NCI-H345 (cell line): ENCODE data around the gene ADAMTSL2.

ENCODE experiments used
- DNase-seq: peaks from one replicate; lab custom pipeline; 2025; lab: John Stamatoyannopoulos, UW

ADAMTSL2 gene

DNA sequence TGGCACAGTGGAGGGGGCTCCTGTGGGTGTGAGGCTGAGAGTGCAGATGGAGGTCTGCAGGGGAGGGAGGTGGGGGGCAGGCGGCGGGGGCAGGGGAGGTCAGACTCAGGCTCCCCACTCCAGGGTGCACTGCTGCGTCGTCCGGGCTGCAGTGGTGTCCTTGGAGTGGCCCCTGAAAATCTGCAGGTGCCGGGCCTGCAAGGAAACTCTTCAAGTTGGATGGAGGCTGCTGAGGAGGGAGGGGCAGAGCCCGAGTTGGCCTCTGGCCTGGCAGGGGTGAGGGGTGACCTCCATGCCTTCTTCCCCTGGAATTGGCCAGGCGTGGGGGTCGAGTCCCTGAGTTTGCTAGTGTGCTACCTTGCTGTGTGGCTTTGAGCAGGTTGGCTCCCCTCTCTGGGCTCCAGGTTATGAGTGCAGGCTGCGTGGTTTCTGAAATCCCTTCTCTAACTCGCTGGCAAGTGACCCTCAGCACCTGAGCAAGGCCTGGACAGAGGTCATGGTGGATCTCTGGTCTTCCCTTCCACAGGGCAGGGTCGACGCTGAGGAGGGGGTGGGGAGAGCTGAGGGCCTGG, 888 bp downstream of the ADAMTSL2 start:
- no peak for DNase-seq

DNA sequence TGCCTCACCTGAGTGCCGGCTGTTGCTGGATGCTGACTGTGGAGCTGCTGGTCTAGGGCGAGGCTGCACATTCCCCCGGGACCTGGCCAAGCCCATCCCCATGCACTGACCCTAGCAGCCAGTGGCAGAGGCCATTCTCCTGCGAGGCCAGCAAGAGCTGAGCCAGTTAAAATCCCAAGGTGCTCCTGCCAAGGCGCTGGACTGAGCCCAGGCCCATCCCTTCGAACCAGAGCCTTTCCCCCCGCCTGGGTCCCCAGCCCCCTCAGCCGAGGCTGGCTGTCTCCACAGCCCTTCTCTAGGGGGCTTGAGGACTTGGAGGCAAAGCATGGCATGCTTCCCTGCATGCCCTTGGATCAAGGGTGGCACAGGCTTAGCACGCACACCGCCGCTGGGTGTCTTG, 1.6 kb downstream of the ADAMTSL2 start:
- no peak for DNase-seq

- no peak for DNase-seq
These were observed 2.0 kb downstream of the ADAMTSL2 start for GRCh38 chr9:133536536-133536935.

DNA sequence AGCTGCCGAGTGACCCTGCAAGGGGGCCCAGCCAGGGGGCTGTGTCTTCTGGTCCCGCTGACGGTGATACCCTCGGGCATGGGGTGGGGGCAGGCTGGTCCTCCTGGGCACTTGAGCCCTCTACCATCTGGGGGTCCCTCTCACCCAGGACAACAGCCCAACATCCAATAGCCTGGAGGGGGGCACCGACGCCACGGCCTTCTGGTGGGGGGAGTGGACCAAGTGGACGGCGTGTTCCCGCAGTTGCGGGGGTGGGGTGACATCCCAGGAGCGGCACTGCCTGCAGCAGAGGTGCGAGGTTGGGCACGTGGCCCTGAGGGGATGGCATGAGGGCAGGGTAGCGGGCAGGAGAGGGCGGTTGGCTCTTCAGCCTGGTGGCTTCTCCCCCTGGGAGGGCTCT, 2.8 kb downstream of the ADAMTSL2 start:
- DNase-seq, result no peak

DNA sequence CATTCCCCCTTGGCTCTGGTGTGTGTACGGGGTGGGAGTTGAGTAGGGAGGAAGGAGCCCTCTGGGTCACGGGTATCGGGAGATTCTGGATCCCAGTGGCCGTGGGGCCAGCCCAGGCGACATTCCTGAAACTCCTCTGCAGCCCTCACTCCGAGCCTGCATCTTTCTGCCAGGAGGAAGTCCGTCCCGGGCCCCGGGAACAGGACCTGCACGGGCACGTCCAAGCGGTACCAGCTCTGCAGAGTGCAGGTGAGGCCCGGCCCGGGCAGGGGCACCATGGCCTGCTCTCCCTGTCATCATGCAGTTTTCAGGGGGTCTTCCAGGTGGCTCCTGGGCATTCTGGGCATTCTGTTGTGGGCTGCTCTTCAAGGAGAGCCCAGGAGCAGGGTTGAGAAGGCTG, 3.7 kb downstream of the ADAMTSL2 start:
- no peak for DNase-seq

DNA sequence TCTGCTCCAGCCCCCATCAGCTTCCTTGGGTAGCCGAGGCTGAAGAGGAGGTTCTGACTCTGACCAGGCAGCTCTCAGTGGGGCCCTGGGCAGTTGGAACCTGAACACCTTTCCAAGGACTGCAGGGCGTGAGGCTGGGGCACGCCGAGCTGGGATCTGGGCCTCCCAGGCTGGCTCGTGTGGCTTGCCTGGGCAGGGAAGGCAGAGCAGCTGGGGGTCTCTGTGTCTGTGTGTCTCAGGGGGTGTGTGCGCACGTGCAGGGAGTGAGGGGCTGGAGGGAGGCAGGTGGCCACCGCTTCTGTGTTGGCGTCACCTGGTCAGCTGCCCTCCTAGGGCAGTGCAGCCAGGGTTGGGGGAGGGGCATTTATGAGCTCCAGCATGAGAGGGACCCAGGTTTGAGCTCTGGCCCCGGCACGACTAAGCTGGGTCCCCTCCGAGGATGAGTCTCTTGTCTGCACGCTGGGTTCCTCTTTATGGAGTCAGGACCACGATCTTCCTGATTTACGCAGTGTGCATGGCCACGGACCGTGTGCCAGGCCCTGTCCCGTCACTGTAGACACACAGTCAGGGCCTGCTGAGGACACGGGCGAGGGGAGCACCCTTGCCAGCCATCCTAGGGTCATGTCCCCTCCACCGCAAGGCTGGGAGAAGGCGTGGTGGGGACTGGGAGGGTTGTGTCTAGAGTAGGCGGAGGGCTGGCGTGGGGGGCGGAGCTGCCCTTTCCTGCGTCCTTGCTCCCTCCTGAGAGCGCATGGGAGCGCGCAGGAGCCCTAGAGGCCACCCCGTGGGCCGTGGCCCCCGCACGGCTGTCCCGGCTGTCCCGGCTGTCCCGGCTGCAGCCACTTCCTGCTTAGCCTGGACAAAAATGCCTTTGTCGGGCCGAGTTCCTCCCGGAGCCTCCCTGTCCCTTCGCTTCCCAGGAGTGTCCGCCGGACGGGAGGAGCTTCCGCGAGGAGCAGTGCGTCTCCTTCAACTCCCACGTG, 4.6 kb downstream of the ADAMTSL2 start:
- no peak for DNase-seq

DNA sequence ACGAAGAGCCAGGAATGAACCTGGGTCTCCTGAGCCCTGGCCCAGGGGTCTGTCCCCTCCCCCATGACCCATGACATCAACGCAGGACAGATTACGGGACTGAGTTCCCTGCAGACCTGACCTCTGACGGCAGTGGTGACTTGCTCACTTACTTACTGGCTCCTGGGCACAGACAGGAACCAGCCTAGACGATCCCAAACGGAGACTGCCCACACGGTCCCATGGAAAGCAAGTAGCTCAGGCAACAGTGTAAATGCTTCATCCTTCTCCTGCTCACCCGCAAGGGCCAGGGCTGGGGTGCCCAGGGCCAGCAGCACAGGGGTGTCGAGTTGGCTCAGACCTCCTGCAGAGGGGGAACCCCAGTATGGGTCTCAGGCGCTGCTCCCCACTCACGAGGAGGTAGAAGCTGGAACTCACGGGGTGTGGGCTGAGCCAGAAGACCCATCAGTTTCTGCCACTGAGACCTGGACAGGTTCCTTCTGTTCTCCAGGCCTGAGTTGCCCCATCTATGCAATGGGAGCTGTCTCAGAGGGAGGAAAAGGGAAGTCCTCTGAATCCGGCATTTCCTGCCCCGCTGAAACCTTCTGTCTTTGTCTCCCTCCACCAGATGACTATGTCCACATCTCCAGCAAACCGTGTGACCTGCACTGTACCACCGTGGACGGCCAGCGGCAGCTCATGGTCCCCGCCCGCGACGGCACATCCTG, 5.6 kb downstream of the ADAMTSL2 start:
- DNase-seq, result no peak

GRCh38 chr9:133540698-133541025, 6.2 kb downstream of the ADAMTSL2 start:
- no peak for DNase-seq

DNA sequence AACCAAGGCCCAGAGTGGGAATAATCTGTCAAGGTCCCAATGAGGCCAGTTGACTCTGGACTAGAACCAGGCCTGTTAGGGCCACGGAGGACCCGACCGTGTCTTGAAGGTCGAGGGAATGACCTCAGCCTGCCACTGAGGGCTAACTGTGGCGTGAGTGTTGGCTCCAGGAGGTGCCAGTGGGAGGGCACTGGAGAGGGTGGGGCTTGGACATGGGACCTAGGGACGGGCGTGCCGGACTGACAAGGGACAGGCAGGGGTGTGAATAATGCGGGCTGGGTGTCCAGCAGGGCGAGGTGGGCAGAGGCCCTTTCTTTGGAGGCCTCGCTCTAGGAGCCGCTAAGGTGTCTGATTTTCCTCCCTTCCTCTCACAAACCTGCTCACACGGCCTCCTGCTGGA, 7.5 kb downstream of the ADAMTSL2 start:
- no peak for DNase-seq

DNA sequence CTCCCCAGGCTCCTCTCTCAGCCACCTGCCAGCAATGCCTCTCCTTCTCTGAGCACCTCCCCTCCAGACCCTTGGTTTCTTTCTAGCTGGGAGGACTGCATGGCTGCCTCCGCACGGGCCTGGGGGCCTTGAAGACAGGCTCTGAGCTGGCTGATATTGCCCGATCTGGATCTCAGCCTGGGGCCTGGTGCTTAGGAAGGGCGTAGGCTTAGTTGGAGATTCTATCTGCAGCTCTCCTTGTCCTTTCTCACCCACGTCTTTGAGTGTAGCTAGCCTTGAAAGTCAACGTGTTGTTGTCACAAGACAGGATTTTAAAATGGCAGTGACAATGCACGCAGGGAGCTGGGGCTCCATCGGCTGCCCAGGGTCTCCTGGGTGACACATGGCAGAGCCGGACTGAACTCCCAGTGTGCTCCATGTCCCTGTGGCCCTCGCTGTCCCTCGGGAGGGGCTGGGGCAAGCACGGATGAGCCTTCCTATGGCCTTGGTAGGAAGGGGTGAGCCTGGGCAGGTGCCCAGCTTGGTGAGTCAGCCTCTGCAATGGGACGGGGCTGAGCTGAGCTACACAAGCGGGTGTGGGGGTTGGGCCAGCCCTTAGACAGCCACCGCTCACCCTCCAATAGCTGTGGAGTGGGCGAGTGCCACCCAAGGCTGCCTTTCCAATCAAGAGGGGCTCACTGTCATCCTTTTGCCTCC, 9.4 kb downstream of the ADAMTSL2 start:
- DNase-seq, result no peak

DNA sequence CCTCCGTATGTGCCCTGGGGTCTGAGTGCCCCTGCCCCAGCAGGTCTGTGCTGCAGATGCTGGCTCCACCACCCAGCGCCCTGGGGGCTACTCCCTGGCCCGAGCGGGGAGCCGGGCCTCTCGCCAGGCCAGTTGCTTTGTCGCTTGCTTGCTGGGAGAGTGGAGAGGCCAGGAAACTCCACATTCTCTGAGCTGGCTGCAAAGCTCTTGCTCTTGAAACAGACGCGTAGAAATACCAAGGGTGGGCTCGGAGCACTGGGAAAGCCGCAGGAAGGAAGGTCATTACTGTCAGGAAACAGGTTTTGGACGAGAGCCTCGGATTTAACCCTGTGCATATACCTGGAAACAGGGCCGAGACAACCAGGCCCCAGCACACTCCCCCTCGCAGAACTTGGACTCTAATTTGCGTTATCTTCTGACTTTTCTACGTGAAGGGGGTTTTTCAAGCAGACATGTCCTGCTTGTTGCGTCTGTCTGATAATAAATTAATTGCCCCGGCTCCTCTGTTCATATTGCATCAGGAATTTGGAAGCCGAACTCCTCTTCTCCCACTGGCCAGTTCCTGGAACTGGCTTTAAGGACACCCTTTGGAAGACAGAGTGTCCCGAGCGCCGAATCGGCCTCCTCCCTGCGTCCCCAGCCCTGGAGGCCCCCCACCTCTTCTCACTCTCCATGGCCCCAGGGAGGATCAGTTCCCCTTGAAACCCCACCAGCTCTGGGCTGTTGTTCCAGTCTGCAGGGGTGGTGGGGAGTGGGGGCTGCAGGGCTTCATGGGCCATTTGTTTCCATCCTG, 11.2 kb downstream of the ADAMTSL2 start:
- DNase-seq, result no peak

- no peak for DNase-seq
These were observed 11.8 kb downstream of the ADAMTSL2 start for GRCh38 chr9:133546287-133546680.

- no peak for DNase-seq
These were observed 12.6 kb downstream of the ADAMTSL2 start for GRCh38 chr9:133547116-133547515.

GRCh38 chr9:133551446-133551845, 16.9 kb downstream of the ADAMTSL2 start:
- DNase-seq, result no peak

DNA sequence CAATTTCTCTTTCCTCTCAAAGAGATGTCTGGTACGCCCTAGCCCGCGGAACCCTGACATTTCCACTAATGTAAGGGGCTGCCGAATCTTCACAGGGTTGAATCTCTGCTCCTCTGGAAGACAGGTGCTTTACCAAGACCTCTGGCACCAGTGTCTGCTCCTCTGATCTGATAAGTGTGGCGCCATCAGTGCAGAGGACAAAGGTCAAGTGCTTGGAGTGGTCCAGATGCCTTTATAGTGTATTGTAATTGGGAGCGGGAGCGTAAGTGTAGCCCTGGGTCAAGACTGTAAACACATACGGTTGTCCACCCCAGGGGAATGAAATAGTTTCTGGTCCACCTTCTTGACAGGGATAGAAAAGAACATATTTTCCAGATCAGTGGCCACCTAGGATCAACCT, 17.7 kb downstream of the ADAMTSL2 start:
- DNase-seq, result no peak

DNA sequence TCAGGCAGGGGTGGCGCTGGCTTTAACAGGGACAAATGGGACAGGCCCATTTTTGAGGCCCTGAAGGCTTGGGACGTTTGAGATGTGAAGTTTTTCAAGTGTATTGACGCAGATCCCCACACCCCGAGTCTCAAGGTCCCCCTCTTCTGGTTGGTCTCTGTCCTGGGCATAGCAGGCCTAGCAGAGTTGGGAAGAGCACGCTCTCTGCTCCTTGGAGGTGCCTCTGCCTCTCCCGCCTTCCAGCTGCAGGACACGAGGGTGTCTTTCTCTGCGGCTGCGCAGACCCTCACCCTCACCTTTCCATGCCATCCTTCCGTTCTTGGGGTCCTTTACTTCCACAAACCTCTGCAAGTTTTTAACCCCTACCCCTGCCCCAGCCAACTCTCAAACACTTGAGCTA, 18.6 kb downstream of the ADAMTSL2 start:
- no peak for DNase-seq

DNA sequence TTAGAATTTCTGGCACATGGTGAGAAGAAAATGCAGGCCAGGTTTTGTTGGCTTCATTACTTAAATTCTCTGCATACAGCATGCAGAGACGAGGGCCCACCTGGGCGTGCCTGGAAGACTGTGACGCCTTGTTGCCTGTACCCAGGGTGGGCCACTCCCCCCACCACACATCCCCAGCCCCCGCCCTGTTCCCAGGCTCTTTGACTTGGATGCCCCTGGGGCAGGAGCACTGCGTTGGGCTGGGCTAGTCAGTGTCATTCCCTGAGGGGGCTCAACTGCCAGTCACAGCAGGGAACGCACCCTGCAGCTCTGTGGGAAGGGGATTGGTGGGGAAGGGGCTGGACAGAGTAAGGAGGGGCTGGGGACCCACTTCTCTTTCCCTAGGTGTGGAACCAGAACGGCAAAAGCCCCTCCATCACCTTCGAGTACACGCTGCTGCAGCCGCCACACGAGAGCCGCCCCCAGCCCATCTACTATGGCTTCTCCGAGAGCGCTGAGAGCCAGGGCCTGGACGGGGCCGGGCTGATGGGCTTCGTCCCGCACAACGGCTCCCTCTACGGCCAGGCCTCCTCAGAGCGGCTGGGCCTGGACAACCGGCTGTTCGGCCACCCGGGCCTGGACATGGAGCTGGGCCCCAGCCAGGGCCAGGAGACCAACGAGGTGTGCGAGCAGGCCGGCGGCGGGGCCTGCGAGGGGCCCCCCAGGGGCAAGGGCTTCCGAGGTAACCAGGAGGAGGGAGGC, 19.6 kb downstream of the ADAMTSL2 start:
- DNase-seq, result no peak

DNA sequence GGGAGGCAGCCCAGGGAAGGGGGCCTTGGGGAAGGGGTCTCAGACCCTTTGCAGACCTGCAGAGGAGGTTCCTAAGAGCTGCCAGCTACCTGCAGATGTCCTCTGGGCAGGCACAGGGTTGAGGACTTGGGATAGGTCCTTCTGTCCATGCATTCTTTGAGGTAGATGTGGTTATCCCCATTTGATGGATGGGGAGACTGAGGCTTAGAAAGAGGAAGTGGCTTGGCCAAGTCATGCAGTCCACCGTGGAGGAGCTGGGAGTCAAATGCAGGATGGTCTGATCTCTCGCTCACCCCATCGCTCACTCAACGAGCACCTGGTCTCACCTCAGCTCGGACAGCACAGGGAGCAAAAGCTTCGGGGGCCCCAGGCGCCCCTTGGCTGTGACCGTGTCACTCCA, 20.2 kb downstream of the ADAMTSL2 start:
- no peak for DNase-seq

GRCh38 chr9:133556354-133556753, 21.9 kb downstream of the ADAMTSL2 start:
- no peak for DNase-seq

DNA sequence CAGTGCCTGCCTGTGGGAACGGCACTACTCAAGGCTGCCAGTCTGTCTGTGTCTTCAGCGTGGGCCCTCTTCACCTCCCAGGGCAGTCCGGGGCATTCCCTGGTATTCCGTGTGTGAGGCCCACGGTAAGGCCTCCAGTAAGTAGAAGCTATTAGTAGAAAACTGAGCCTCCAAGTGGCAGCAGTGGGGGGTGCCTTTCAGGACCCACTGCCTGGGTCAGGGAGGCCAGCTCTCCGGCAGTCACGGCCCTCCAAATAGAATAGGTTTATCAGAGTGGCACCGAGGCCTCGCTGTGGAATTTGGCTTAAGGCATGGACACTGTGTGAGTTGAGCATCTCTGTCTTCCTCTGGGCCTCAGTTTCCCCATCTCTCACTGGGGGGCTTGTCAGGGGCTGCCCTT, 23.1 kb downstream of the ADAMTSL2 start:
- no peak for DNase-seq
